Left ventricle myocardium inferior (tissue), 1 donor: ENCODE measurements around the gene ZNF30. TPM values are rescaled to one million over a fixed set of nuclear protein-coding genes. Genes with fewer than 3 reads are reported as not detected.
"Not testable (repeated sequence)": the region's sequence is repeated elsewhere in the genome, so short reads cannot be mapped to it uniquely, and the experiment has no call there.

ENCODE experiments used
- DNase-seq: peaks from one replicate; pipeline ENCODE4 v3.0.0-alpha.2; 2020
- H3K27ac ChIP-seq: fragments of 200-600 bp; replicated peaks from 2 replicates; pipeline ENCODE4 v1.8.0; 2021
- H3K27me3 ChIP-seq: fragments of 200-600 bp; 2 replicates; pipeline ENCODE4 v1.8.0; 2021; ENCODE audit warnings: low read depth
- H3K36me3 ChIP-seq: fragments of 200-600 bp; 2 replicates; pipeline ENCODE4 v1.8.0; 2021
- H3K4me1 ChIP-seq: fragments of 200-600 bp; 2 replicates; pipeline ENCODE4 v1.8.0; 2021
- H3K4me3 ChIP-seq: fragments of 200-600 bp; 2 replicates; pipeline ENCODE4 v1.8.0; 2021; ENCODE audit warnings: mild to moderate bottlenecking, moderate library complexity
- H3K9me3 ChIP-seq: fragments of 200-600 bp; replicated peaks from 2 replicates; pipeline ENCODE4 v1.8.0; 2021
- CTCF ChIP-seq: fragments of 200-600 bp; IDR thresholded peaks from 2 replicates; pipeline ENCODE4 v1.8.0; 2021; ENCODE audit warnings: antibody characterized with exemption, mild to moderate bottlenecking, borderline replicate concordance
- intact Hi-C: fragments of 100-400 bp; cut with micrococcal nuclease; formaldehyde crosslinking; loops from one replicate; pipeline ENCODE4 v1.11.0; 2022
- total RNA-seq: library from RNA; stranded (reverse); fragmentation: NEBNext Ultra II Directional; extraction: Animal tissue kit (Norgen Biotek cat#: 25700); gene quantifications from one replicate; pipeline ENCODE4 v1.2.1, GENCODE V29; 2021
- donor health status: DM: no; HTN: yes; CAD: no; lungs with severe emphysema.

Gene ZNF30
- total RNA-seq, 1 donor from 2014 or later = 2.5 TPM

- Histone ChIP-seq H3K27ac (no peak overlapping the region), H3K9me3 (no peaks in the 10 kb centered on the region), H3K27me3 (no peaks in the 10 kb centered on the region), H3K4me3 (no peak overlapping the region), H3K36me3 (no peaks in the 10 kb centered on the region), H3K4me1 (peaks cover 21% of the 10 kb centered on the region)
- DNase-seq = no peak
- no peak for TF ChIP-seq CTCF
- intact Hi-C loops = no loop called here
Measured at GRCh38 chr19:34990578-34991192, 64.0 kb downstream of the ZNF30 start.

- DNase-seq = no peak
- H3K27me3 ChIP-seq = no peaks in the 10 kb centered on the region
- no peak overlapping the region for H3K4me3 ChIP-seq
- H3K27ac ChIP-seq = no peak overlapping the region
- H3K9me3 ChIP-seq = no peaks in the 10 kb centered on the region
- intact Hi-C loops = no loop called here
- peaks cover 26% of the 10 kb centered on the region for H3K4me1 ChIP-seq
- H3K36me3 ChIP-seq = no peaks in the 10 kb centered on the region
- no peak for TF ChIP-seq CTCF
Measured at GRCh38 chr19:34991542-34992333, 65.0 kb downstream of the ZNF30 start.

DNA sequence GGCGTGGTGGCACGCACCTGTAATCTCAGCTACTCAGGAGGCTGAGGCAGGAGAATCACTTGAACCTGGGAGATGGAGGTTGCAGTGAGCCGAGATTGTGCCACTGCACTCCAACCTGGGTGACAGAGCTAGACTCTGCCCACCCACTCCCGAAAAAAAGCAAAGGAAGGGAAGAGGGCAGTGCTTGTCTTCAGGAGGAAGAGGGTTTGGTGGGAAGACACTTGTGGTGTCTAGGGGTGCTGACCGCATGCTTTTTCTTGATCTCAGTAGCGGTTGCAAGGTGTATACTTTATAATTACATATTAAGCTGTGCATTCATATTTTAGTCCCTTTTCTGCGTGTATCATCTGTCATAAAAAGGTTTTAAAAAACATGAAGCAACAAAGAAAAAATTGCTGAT lies 65.9 kb downstream of the ZNF30 start:
- DNase-seq, H3K36me3 ChIP-seq, intact Hi-C loops, H3K4me3 ChIP-seq, H3K27me3 ChIP-seq, H3K9me3 ChIP-seq, H3K27ac ChIP-seq: not testable (repeated sequence)
- peaks cover 35% of the 10 kb centered on the region for H3K4me1 ChIP-seq

DNA sequence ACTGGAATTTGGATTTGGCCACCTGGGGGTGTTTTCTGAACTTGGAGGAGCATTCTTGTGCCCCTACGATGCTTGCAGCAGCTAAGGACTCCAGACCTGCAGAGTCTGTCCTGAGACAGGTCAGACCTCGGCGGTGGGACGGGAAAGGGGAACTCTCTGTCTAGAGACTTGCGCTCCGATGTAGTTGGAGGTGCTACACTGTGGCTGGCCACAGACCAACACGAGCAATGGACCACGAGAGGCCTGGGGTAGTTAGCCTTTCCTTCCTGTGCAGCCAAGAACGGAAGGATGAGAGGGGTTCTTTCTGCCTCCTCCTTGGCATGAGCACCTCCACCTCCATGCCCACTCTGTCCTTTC lies 67.6 kb downstream of the ZNF30 start:
- H3K27ac ChIP-seq = peak overlapping the region; percentile 88
- no peaks in the 10 kb centered on the region for H3K9me3 ChIP-seq
- intact Hi-C loops = no loop called here
- no peaks in the 10 kb centered on the region for H3K36me3 ChIP-seq
- no peak for DNase-seq
- no peak for TF ChIP-seq CTCF
- H3K4me1 ChIP-seq = peaks cover 48% of the 10 kb centered on the region
- H3K4me3 ChIP-seq = no peak overlapping the region
- no peaks in the 10 kb centered on the region for H3K27me3 ChIP-seq

Other genes starting within 250 kb of the ZNF30 start
- gene SCGB2B2, start 249.7 kb upstream of the ZNF30 start, total RNA-seq = not detected
- 45.6 TPM for gene ZNF302, start 249.2 kb upstream of the ZNF30 start, total RNA-seq
- gene ZNF181, start 192.7 kb upstream of the ZNF30 start, total RNA-seq = 23.3 TPM
- gene ZNF599, start 153.7 kb upstream of the ZNF30 start, total RNA-seq = 4.4 TPM
- gene ZNF792, start 37.3 kb downstream of the ZNF30 start, total RNA-seq = 3.2 TPM
- gene GRAMD1A, start 73.4 kb downstream of the ZNF30 start, total RNA-seq = 26.2 TPM
- 52.8 TPM for gene SCN1B, start 103.6 kb downstream of the ZNF30 start, total RNA-seq
- gene HPN, start 114.8 kb downstream of the ZNF30 start, total RNA-seq = 3.4 TPM
- 1.1 TPM for gene FXYD3, start 188.9 kb downstream of the ZNF30 start, total RNA-seq
- 8.4 TPM for gene LGI4, start 208.2 kb downstream of the ZNF30 start, total RNA-seq
- gene FXYD1, start 211.9 kb downstream of the ZNF30 start, total RNA-seq = 509 TPM
- not detected for gene FXYD7, start 216.4 kb downstream of the ZNF30 start, total RNA-seq
- gene FXYD5, start 227.8 kb downstream of the ZNF30 start, total RNA-seq = 23.4 TPM